Measurements from ENCODE around the gene MLST8. TPM values are rescaled to one million over a fixed set of nuclear protein-coding genes. Genes with fewer than 3 reads are reported as not detected.

Gene MLST8
- polyA plus RNA-seq, 10 donors = 24.4 to 38.7 (median 30.7) TPM

DNA sequence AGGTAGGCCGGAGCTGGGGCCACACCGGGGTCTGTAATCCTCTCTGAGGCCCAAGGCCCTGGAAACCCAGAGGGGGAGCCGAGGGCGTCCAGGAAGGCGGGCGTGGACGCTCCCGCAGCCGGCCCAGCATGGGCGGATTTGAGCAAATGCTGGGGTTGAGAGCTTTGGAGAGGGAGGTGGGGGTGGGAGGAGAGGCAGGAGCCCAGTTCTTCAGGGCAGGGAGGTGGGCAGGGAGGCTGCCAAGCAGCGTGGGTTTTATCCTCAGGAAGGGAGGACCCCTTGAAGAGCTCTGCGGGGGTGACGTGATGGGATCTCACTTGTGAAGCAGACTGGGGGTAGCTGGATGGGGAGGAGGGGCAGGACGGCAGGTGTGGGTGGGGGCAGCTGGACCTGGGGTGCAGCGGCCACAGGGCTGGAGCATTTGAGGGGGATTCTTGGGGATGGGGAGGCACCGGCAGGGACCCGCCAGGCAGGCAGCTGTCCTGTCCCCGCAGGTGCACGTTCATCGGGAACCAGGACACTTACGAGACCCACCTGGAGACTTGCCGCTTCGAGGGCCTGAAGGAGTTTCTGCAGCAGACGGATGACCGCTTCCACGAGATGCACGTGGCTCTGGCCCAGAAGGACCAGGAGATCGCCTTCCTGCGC, 32.4 kb upstream of the MLST8 start:
- DNase-seq = no peak

GRCh38 chr16:2173366-2173765, 31.9 kb upstream of the MLST8 start:
- no peak for DNase-seq

- DNase-seq = no peak
These were observed 31.3 kb upstream of the MLST8 start for GRCh38 chr16:2173916-2174315.

DNA sequence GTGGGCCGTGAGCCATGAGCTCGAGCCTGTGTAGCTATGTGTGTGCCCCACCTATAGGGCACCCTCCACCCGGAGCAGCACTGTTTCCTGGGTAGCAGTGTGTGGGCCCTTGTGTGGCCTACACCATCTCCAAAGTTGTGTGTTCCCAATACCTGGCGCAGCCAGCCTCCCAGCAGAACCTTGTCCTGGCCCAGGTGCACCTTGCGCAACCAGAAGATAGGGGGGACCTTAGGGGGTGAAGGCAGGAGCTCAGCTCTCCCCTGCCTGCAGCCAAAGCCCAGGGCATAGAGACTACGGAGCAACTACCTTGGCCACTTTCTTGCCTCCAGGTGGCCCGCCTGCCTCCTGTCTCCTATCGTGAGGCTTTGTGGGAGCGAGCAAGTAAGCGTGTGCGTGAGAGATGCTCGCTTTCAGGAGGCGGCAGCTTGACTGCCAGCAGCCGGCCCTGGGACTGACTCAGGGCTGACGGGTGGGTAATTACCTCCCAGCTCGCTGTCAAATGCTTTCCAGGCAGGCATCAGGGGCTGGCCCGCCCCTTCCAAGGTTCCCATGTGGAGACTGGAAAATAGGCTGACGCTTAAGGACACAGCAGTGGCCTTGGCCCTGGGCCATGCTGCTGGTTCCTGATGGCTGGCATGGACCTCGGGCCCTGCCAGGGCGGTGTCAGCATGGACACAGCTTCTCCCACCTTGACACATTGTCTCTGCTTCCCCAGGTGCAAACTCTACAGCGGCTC, 30.7 kb upstream of the MLST8 start:
- no peak for DNase-seq

DNA sequence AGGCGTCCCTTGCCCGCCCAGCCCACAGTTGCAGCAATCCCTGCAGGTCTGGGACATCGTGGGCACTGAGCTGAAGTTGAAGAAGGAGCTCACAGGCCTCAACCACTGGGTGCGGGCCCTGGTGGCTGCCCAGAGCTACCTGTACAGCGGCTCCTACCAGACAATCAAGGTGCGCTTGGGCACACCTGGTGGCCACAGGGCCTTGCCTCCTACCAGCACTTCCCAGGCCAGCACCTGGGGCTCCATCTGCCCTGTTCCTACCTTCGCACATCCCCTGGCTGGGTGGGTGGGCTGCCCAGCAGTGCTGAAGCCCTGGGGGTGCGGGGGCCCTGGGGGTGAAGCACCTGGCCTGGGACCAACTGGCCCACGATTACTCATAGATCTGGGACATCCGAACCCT, 29.8 kb upstream of the MLST8 start:
- no peak for DNase-seq

DNA sequence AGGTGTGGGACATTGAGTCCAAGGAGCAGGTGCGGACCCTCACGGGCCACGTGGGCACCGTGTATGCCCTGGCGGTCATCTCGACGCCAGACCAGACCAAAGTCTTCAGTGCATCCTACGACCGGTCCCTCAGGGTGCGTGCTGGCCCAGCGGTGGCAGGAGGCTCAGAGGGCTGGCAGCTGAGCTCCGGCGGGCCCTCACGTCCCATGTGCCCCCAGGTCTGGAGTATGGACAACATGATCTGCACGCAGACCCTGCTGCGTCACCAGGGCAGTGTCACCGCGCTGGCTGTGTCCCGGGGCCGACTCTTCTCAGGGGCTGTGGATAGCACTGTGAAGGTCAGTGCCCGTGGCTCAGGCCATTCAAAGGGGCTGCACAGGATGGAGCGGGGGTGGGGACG, 29.2 kb upstream of the MLST8 start:
- DNase-seq = no peak

- no peak for DNase-seq
These were observed 28.2 kb upstream of the MLST8 start for GRCh38 chr16:2177101-2177500.

DNA sequence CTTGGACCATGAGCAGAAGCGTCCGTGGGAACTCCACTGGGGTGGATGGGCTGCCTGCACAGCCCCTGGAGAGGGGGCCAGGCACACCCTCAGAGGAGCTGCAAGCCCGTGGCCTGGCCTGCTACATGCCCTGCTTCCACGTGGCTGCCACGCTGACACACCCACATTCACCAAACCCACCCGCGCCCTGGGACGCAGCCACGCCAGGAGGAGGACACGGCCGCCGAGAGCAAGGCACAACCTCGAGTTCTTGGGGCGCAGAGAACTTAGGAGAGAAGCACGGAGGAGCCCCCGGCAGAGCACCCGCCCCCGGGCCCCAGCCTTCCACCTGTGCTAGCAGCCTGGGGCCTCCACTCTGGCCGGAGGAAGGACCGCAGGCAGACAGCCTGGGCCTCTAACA, 27.7 kb upstream of the MLST8 start:
- DNase-seq = no peak

- peak in 1 of 3 donors; percentile 65 for DNase-seq
These were observed 26.7 kb upstream of the MLST8 start for GRCh38 chr16:2178321-2179106.

DNA sequence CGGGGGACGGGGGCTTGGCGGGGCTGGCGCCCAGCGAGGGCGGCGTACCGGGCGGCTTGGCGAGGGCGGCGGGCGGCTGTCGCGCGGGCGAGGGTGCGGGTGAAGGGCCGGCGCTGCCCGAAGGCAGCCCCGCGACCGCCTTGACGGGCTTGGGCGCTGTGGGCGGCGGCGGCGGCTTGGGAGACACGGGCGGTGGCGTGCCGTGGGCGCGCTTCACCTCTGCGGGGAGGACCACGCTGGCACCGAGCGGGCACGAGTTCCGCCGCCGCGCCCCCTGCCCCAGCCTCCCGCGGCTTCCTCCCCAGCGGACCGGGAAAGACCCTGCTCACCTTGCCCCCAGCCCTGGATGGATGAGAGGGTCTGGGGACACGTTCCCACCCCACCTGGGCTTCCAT, 26.1 kb upstream of the MLST8 start:
- no peak for DNase-seq

DNA sequence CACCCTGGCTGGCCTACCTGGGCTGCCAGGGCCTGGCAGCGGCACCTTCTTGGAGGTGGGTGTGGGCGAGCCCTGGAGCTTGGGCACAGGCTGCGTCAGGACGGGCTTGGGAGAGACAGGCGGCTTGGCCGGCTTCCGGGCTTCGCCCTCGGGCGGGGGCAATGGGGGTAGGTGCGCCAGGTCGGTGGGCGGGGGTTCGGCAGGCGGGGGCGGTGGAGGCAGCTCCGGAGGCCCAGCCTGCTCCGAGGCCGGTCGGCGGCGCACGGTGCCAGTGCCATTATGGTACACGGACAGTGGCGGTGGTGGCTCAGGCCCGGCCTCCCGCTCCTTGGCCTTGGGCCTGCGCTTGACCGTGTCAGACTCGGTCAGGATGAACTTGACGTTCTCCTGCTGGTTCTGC, 25.7 kb upstream of the MLST8 start:
- no peak for DNase-seq

DNA sequence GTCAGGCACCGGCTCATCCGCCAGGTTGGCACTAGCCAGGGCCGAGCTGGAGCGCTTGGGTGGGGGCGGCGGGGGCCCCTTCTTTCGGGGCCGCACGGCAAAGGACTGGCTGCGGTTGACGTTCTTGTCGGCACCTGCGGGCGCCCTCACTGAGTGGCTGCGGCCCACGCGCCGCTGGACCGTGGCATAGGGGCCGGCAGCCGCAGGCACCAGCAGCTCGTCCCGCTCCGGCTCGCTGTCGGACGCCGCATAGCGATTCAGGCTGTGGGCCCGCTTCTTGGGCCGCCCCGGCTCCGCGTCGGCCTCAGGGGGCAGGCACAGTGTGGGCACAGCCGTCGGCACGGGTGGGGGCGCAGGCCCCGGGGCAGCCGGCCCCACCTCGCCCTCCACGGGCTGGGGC, 24.8 kb upstream of the MLST8 start:
- no peak for DNase-seq

- DNase-seq = no peak
These were observed 24.0 kb upstream of the MLST8 start for GRCh38 chr16:2180962-2181923.

DNA sequence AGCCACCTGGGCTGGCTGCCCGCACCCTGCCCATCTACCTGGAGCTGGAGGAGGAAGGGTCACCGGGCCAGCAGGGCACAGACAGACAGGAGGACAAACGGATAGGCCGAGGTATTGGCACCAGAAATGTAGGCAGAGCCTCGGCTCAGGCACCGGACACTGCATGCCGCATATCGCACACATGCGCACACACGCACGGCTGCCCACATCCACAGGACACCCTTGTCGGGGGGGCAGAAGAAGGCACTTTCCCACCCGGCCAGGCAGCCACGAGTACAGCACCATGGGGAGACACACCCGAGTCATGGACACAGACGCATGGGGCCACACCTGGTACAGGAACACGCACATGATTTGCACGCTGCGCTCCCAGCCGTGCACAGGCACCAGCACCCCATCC, 23.3 kb upstream of the MLST8 start:
- DNase-seq = no peak

GRCh38 chr16:2183671-2184070, 21.6 kb upstream of the MLST8 start:
- no peak for DNase-seq

GRCh38 chr16:2184346-2184745, 20.9 kb upstream of the MLST8 start:
- DNase-seq = no peak

GRCh38 chr16:2184962-2185361, 20.3 kb upstream of the MLST8 start:
- no peak for DNase-seq

DNA sequence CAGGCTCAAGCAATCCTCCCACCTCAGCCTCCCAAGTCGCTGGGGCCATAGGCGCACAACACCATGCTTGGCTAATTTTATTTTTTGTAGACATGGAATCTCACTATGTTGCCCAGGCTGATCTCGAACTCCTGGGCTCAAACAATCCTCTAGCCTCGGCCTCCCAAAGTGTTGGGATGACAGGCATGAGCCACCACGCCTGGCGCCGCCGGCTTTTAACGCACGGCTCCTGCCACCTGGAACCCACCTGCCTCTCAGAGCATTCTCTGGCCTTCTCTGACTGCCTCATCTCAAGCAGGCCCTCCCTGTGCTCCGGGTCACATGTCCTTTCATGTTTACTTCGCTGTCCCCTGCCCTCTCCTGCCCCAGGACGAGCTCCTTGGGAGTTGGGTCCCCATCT, 19.2 kb upstream of the MLST8 start:
- DNase-seq = no peak

GRCh38 chr16:2186505-2186904, 18.7 kb upstream of the MLST8 start:
- no peak for DNase-seq

GRCh38 chr16:2187212-2187611, 18.0 kb upstream of the MLST8 start:
- DNase-seq = no peak

GRCh38 chr16:2188395-2188794, 16.9 kb upstream of the MLST8 start:
- no peak for DNase-seq

Data from muscle of back (tissue), 11 donors.